Endothelial cell of umbilical vein (primary cell): ENCODE measurements around the gene PTCHD4. TPM values are rescaled to one million over a fixed set of nuclear protein-coding genes. Genes with fewer than 3 reads are reported as not detected.

Source experiments
- BruUV-seq: library from RNA; stranded (reverse); fragments of 400-500 nt; replicated peaks from 2 replicates; lab custom pipeline; 2021; lab: Mats Ljungman, UMichigan
- CTCF ChIA-PET: fragments of 300-600, 350-600 bp; sonication (Branson Sonifier 250); formaldehyde crosslinking; loops from one replicate; lab custom pipeline; 2021; ENCODE audit warnings: antibody characterized with exemption, inconsistent platforms; lab: Charles Lee
- POLR2A ChIA-PET: fragments of 300-600, 350-600 bp; sonication (Branson Sonifier 250); formaldehyde crosslinking; loops from one replicate; lab custom pipeline; 2021; ENCODE audit warnings: antibody characterized with exemption, inconsistent platforms; lab: Charles Lee
- DNase-seq: peaks from one replicate; pipeline ENCODE4 v3.0.0-alpha.2; 2011; ENCODE audit warnings: low read depth, low spot score
- FAIRE-seq: peaks from 2 replicates; lab custom pipeline; 2011; peaks lifted over from hg19 to GRCh38; lab: Jason Lieb, UNC
- H2AFZ ChIP-seq: 2 replicates; pipeline ENCODE4 v1.6.0; 2012; ENCODE audit warnings: low read depth, low read length, control low read depth, inconsistent platforms
- H3K27ac ChIP-seq: 2 replicates; pipeline ENCODE4 v1.5.1; 2011; ENCODE audit warnings: low read depth, mild to moderate bottlenecking, control low read depth, low read length, moderate library complexity; ENCODE audit not compliant: insufficient read depth
- H3K27me3 ChIP-seq, 2 experiments: 2 replicates each; pipeline versions ENCODE4 v1.6.0 to v1.6.1; 2011; ENCODE audit warnings: low read length in 2 of 2, mixed read lengths in 1 of 2; ENCODE audit not compliant: control insufficient read depth in 2 of 2, insufficient read depth in 2 of 2
- H3K36me3 ChIP-seq, 2 experiments: 2 replicates in 1 of 2; 3 replicates in 1 of 2; pipeline ENCODE4 v1.5.1; 2011; ENCODE audit warnings: low read length in 2 of 2, mild to moderate bottlenecking in 1 of 2, moderate library complexity in 1 of 2; ENCODE audit not compliant: control insufficient read depth in 2 of 2, insufficient read depth in 2 of 2; ENCODE audit errors: extremely low read depth in 1 of 2
- H3K4me1 ChIP-seq: 3 replicates; pipeline ENCODE4 v1.5.1; 2011; ENCODE audit warnings: mild to moderate bottlenecking, low read length; ENCODE audit not compliant: control insufficient read depth, insufficient read depth; ENCODE audit errors: extremely low read depth
- H3K4me2 ChIP-seq: 2 replicates; pipeline ENCODE4 v1.6.1; 2011; ENCODE audit warnings: low read length, control low read depth, mixed read lengths; ENCODE audit not compliant: insufficient read depth
- H3K4me3 ChIP-seq, 3 experiments: fragments of 200-600 bp in 1 of 3; sonication (generic), shearing (Covaris generic) in 1 of 3; replicated peaks in 1 of 3; 2 replicates each; pipeline ENCODE4 v1.5.1; 2011 to 2016; ENCODE audit warnings: control low read depth in 3 of 3, low read length in 3 of 3, mild to moderate bottlenecking in 2 of 3, inconsistent platforms in 1 of 3, low read depth in 1 of 3, moderate library complexity in 1 of 3; ENCODE audit not compliant: insufficient read depth in 1 of 3
- H3K79me2 ChIP-seq: 2 replicates; pipeline ENCODE4 v1.6.0; 2012; ENCODE audit warnings: low read length, inconsistent platforms; ENCODE audit not compliant: control insufficient read depth, insufficient read depth
- H3K9ac ChIP-seq: replicated peaks from 2 replicates; pipeline ENCODE3; 2011; ENCODE audit warnings: low read length, control low read depth; ENCODE audit not compliant: insufficient read depth; ENCODE audit errors: extremely low read depth
- H3K9me1 ChIP-seq: replicated peaks from 3 replicates; pipeline ENCODE4 v1.6.0; 2011; ENCODE audit warnings: mild to moderate bottlenecking, low read length; ENCODE audit not compliant: control insufficient read depth, insufficient read depth; ENCODE audit errors: extremely low read depth
- H3K9me3 ChIP-seq: replicated peaks from 2 replicates; pipeline ENCODE4 v1.5.1; 2012; ENCODE audit warnings: low read length, inconsistent platforms; ENCODE audit not compliant: control insufficient read depth, insufficient read depth
- H4K20me1 ChIP-seq: replicated peaks from 2 replicates; pipeline ENCODE3; 2011; ENCODE audit warnings: mild to moderate bottlenecking, low read length; ENCODE audit not compliant: control insufficient read depth, insufficient read depth; ENCODE audit errors: extremely low read depth
- EZH2 ChIP-seq: IDR thresholded peaks from 2 replicates; pipeline ENCODE4 v1.6.1; 2012; ENCODE audit warnings: borderline replicate concordance, low read depth, mild to moderate bottlenecking, moderate library complexity, low read length, inconsistent platforms; ENCODE audit not compliant: severe bottlenecking
- FOS ChIP-seq: IDR thresholded peaks from 2 replicates; pipeline ENCODE4 v1.6.1; 2011; ENCODE audit warnings: mild to moderate bottlenecking, low read length, moderate library complexity, borderline replicate concordance; ENCODE audit not compliant: insufficient read depth
- JUN ChIP-seq: IDR thresholded peaks from 2 replicates; pipeline ENCODE4 v1.6.1; 2011; ENCODE audit warnings: borderline replicate concordance, low read depth; ENCODE audit not compliant: insufficient read length, insufficient read depth
- MYC ChIP-seq: IDR thresholded peaks from one replicate; pipeline ENCODE4 v1.6.1; 2011; ENCODE audit warnings: mild to moderate bottlenecking, low read depth, low read length
- POLR2A ChIP-seq: IDR thresholded peaks from 2 replicates; pipeline ENCODE4 v1.6.1; 2012; ENCODE audit warnings: low read depth, mild to moderate bottlenecking, control low read depth, low read length
- POLR2AphosphoS5 ChIP-seq: IDR thresholded peaks from 2 replicates; pipeline ENCODE4 v1.6.1; 2012; ENCODE audit warnings: low read depth, mild to moderate bottlenecking, control low read depth, low read length, moderate library complexity; ENCODE audit not compliant: insufficient read depth
- dilution Hi-C: fragments of 300-500 bp; cut with MboI; formaldehyde crosslinking; loops from one replicate; pipeline ENCODE4 v1.15.0; 2019; ENCODE audit warnings: low sequenced_read_pairs; ENCODE audit not compliant: extremely low pct_ligation_motif_present
- intact Hi-C: fragments of 100-400 bp; cut with micrococcal nuclease; formaldehyde crosslinking; loops from one replicate; pipeline ENCODE4 v1.10.0; 2022
- polyA plus RNA-seq, 4 experiments: library from polyadenylated mRNA; depleted of rRNA in 3 of 4; stranded (reverse) in 3 of 4; unstranded in 1 of 4; fragments of >200 nt; gene quantifications; 2 replicates each; pipeline versions ENCODE4 v1.2.1 to v1.2.3, GENCODE V29; 2011 to 2012; ENCODE audit warnings: missing spikeins in 1 of 4
- total RNA-seq: library from RNA; stranded (reverse); gene quantifications from 2 replicates; pipeline ENCODE4 v1.2.3, GENCODE V29; 2021
- TF ChIP-seq, protein P1 (sequence below), 2 donors: IDR thresholded peaks; 1 replicate in 1 of 2; 2 replicates in 1 of 2; pipeline ENCODE4 v1.5.1; 2011; ENCODE audit warnings: low read length in 2 of 2, mild to moderate bottlenecking in 2 of 2, moderate library complexity in 2 of 2, control low read depth in 1 of 2, inconsistent platforms in 1 of 2, low read depth in 1 of 2; ENCODE audit not compliant: insufficient read depth in 1 of 2; ENCODE audit errors: extremely low read depth in 1 of 2
- TF ChIP-seq, protein P2 (sequence below): IDR thresholded peaks from 2 replicates; pipeline ENCODE4 v1.6.1; 2011; ENCODE audit not compliant: insufficient read depth, insufficient read length

PTCHD4 gene
- total and polyA plus RNA-seq, 2 donors (not counting 3 experiments of a cell fraction or from before 2014, with no cell fraction given) = 1.3 to 2.0 TPM

DNA sequence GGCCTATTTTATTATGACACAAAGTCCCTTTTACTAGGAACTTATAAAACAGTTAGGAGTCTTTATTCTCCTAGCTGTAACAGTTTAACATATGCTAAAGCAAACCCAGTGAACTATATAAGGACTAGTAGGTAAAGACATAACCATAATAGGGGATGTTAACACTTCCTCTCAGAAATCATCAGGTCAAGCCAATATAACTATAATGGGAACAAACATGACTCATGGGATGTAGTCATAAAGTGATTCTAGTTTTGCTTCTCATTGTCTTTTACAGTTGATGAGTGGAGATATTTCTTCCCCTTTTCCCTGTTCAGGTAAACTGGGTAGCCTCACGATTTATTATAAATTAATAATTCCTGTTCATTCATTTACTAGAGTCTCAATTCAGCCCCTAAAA lies 9.7 kb downstream of the PTCHD4 start:
- no TSS peak for BruUV-seq
- H2AFZ ChIP-seq = no peak overlapping the region
- no peaks in the 10 kb centered on the region for H3K36me3 ChIP-seq
- H3K9me3 ChIP-seq = no peaks in the 10 kb centered on the region
- H3K4me3 ChIP-seq = no peak overlapping the region
- H3K27ac ChIP-seq = no peak overlapping the region
- no peak overlapping the region for H3K9ac ChIP-seq
- dilution Hi-C loops (no loop called here), intact Hi-C loops (no loop called here)
- peaks cover 3% of the 10 kb centered on the region for H4K20me1 ChIP-seq
- no peaks in the 10 kb centered on the region for H3K27me3 ChIP-seq
- H3K4me2 ChIP-seq = peak overlapping the region; percentile 34
- ChIA-PET POLR2A (no interaction called here), CTCF (interaction anchor here (1.2 kb wide), 1 partner anchor 13 kb away, joined by 3 read pairs; no protein-coding TSS in a partner anchor)
- no peaks in the 10 kb centered on the region for H3K9me1 ChIP-seq
- peaks cover 33% of the 10 kb centered on the region for H3K4me1 ChIP-seq
- FAIRE-seq (no peak), DNase-seq (peak; percentile 26)
- H3K79me2 ChIP-seq = peaks cover 9% of the 10 kb centered on the region
- TF ChIP-seq FOS (peak; percentile 66), JUN (peak; percentile 75), MYC (no peak), EZH2 (no peak)

DNA sequence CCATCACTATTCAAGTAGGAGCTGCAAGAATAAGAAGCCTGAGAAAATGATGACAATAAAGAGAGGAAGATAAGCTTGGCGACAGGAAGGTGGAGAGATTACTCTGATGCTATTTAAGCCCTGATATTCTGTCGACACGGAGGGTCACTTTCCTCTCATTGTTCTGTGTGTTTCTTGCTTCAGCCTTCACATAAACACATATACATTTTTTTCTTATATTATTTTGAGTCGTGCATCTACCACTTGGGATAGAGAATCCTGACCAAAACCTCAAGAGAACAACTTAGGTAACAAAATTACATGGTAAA lies 10.5 kb downstream of the PTCHD4 start:
- Histone ChIP-seq H3K27ac (peak overlapping the region; percentile 32), H3K36me3 (no peaks in the 10 kb centered on the region), H3K4me1 (peaks cover 33% of the 10 kb centered on the region), H3K4me2 (peak overlapping the region; percentile 34), H3K4me3 (no peak overlapping the region), H3K9ac (peak overlapping the region; percentile 33), H3K27me3 (no peaks in the 10 kb centered on the region), H4K20me1 (peaks cover 3% of the 10 kb centered on the region), H3K9me3 (no peaks in the 10 kb centered on the region), H3K9me1 (no peaks in the 10 kb centered on the region), H3K79me2 (peaks cover 9% of the 10 kb centered on the region), H2AFZ (no peak overlapping the region)
- dilution Hi-C loops (no loop called here), intact Hi-C loops (no loop called here)
- TF ChIP-seq, protein P1, sequence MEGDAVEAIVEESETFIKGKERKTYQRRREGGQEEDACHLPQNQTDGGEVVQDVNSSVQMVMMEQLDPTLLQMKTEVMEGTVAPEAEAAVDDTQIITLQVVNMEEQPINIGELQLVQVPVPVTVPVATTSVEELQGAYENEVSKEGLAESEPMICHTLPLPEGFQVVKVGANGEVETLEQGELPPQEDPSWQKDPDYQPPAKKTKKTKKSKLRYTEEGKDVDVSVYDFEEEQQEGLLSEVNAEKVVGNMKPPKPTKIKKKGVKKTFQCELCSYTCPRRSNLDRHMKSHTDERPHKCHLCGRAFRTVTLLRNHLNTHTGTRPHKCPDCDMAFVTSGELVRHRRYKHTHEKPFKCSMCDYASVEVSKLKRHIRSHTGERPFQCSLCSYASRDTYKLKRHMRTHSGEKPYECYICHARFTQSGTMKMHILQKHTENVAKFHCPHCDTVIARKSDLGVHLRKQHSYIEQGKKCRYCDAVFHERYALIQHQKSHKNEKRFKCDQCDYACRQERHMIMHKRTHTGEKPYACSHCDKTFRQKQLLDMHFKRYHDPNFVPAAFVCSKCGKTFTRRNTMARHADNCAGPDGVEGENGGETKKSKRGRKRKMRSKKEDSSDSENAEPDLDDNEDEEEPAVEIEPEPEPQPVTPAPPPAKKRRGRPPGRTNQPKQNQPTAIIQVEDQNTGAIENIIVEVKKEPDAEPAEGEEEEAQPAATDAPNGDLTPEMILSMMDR (IDR thresholded peaks at IDR 0.05; ENCODE audit: extremely low read depth in 1 of 2, insufficient read depth in 1 of 2, low read depth in 1 of 2, low read length in 2 of 2) = no peak
- TF ChIP-seq POLR2A (no peak), MYC (no peak), POLR2AphosphoS5 (no peak), EZH2 (no peak), JUN (no peak)
- TF ChIP-seq, protein P2, sequence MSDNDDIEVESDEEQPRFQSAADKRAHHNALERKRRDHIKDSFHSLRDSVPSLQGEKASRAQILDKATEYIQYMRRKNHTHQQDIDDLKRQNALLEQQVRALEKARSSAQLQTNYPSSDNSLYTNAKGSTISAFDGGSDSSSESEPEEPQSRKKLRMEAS = no peak
- ChIA-PET POLR2A (no interaction called here), CTCF (no interaction called here)
- BruUV-seq = no TSS peak
- peak; percentile 57 for DNase-seq
- peak; percentile 56 for FAIRE-seq
